ENCODE results near the gene STAT5B.

The STAT5B gene

DNA sequence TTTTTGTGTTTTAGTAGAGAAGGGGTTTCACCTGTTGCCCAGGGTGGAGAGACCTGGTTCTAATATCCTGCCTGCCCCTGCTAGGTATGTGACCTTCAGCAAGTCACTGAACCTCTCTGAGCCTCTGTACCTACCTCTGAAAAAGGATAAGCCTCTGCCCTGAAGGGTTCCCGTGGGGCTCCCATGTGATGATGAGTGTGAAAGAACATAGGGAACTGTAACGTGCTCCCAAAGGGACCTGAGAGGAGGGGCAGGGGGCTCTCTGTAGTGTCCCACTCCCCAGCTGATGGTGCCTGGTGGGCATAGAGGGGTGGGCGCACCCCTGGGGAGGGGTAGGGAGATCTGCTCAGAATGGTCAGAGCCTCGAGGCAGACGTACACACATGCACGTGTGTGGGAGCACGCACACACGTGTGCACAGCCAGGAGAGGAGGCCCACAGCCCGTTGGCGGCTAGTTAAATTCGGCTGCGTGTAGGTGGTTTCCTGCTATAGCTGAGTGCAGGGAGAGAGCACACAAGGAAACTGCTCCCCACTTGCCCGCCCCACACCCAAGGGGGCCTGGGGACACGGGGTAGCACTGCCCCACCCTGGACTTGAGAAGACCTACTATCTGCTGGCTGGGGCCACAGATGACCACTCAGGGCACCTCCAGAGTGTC lies 101.9 kb downstream of the STAT5B start:
- Histone ChIP-seq H3K4me2 (ENCODE audit: low read length) (no peak overlapping the region), H3K36me3 (ENCODE audit: insufficient read depth, low read length) (no peaks in the 10 kb centered on the region), H3K4me3 (ENCODE audit: low read length) (no peak overlapping the region), H3K9me3 (replicated peaks; ENCODE audit: low read length) (no peaks in the 10 kb centered on the region), H3K27me3 (ENCODE audit: control insufficient read depth, insufficient read depth, low read length) (peaks cover 56% of the 10 kb centered on the region), H3K4me1 (ENCODE audit: control insufficient read depth, insufficient read depth, low read length) (no peaks in the 10 kb centered on the region), H3K9ac (ENCODE audit: low read depth, low read length) (no peak overlapping the region)

DNA sequence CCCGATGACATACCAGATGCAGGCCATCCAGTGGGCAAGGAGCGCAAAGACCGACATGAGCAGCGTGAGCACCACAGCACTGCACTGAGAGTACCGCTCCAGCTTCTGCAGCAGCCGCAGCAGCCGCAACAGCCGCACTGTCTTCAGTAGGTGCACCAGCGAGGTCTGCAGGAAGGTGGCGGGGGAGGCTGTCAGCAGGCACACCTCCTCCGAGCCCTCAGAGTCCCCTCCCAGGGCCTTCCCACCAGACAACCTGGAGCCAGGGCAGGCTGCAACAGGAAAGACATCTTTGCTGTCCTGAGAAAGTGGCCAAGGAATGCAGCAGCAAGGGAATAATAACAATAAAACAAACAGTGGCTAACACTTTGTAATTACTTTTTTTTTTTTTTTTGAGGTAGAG lies 104.4 kb downstream of the STAT5B start:
- H3K4me1 ChIP-seq (ENCODE audit: control insufficient read depth, insufficient read depth, low read length) = no peaks in the 10 kb centered on the region
- no peak overlapping the region for H3K4me3 ChIP-seq (ENCODE audit: low read length)
- H3K9ac ChIP-seq (ENCODE audit: low read depth, low read length) = no peak overlapping the region
- no peak overlapping the region for H3K4me2 ChIP-seq (ENCODE audit: low read length)
- peaks cover 43% of the 10 kb centered on the region for H3K27me3 ChIP-seq (ENCODE audit: control insufficient read depth, insufficient read depth, low read length)
- no peaks in the 10 kb centered on the region for H3K9me3 ChIP-seq (replicated peaks; ENCODE audit: low read length)
- no peaks in the 10 kb centered on the region for H3K36me3 ChIP-seq (ENCODE audit: insufficient read depth, low read length)

DNA sequence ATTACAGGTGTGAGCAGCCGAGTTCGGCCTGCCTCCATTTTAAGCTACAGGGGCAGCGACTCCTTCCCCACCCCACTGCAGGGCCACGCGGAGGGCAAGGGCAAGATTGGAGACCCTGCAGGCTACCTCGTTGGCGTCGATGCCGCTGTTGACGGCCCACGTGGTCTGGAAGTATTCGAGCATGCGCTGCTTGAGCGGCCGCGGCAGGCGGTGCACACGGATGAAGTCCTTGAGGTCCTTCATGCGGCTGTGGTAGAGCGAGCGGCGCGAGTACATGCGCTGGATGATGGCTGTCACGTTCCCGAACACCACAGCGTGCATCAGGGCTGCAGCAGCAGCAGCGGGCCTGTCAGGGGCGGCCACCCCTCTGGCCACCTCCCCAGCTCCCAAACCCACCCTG lies 106.8 kb downstream of the STAT5B start:
- Histone ChIP-seq H3K9me3 (replicated peaks; ENCODE audit: low read length) (no peaks in the 10 kb centered on the region), H3K27me3 (ENCODE audit: control insufficient read depth, insufficient read depth, low read length) (peaks cover 32% of the 10 kb centered on the region), H3K4me3 (ENCODE audit: low read length) (no peak overlapping the region), H3K9ac (ENCODE audit: low read depth, low read length) (no peak overlapping the region), H3K36me3 (ENCODE audit: insufficient read depth, low read length) (no peaks in the 10 kb centered on the region), H3K4me2 (ENCODE audit: low read length) (no peak overlapping the region), H3K4me1 (ENCODE audit: control insufficient read depth, insufficient read depth, low read length) (no peaks in the 10 kb centered on the region)

GRCh38 chr17:42167807-42168206 lies 108.4 kb downstream of the STAT5B start:
- H3K4me3 ChIP-seq (ENCODE audit: low read length) = no peak overlapping the region
- H3K27me3 ChIP-seq (ENCODE audit: control insufficient read depth, insufficient read depth, low read length) = peaks cover 31% of the 10 kb centered on the region
- no peaks in the 10 kb centered on the region for H3K36me3 ChIP-seq (ENCODE audit: insufficient read depth, low read length)
- no peak overlapping the region for H3K9ac ChIP-seq (ENCODE audit: low read depth, low read length)
- H3K4me1 ChIP-seq (ENCODE audit: control insufficient read depth, insufficient read depth, low read length) = no peaks in the 10 kb centered on the region
- H3K4me2 ChIP-seq (ENCODE audit: low read length) = no peak overlapping the region
- no peaks in the 10 kb centered on the region for H3K9me3 ChIP-seq (replicated peaks; ENCODE audit: low read length)

- H3K27me3 ChIP-seq (ENCODE audit: control insufficient read depth, insufficient read depth, low read length) = peaks cover 17% of the 10 kb centered on the region
- no peak overlapping the region for H3K4me2 ChIP-seq (ENCODE audit: low read length)
- H3K4me1 ChIP-seq (ENCODE audit: control insufficient read depth, insufficient read depth, low read length) = no peaks in the 10 kb centered on the region
- no peak overlapping the region for H3K9ac ChIP-seq (ENCODE audit: low read depth, low read length)
- no peaks in the 10 kb centered on the region for H3K36me3 ChIP-seq (ENCODE audit: insufficient read depth, low read length)
- H3K4me3 ChIP-seq (ENCODE audit: low read length) = no peak overlapping the region
- no peaks in the 10 kb centered on the region for H3K9me3 ChIP-seq (replicated peaks; ENCODE audit: low read length)
Measured at GRCh38 chr17:42166196-42166763, 109.9 kb downstream of the STAT5B start.

GRCh38 chr17:42165751-42166150 lies 110.4 kb downstream of the STAT5B start:
- H3K4me1 ChIP-seq (ENCODE audit: control insufficient read depth, insufficient read depth, low read length) = no peaks in the 10 kb centered on the region
- H3K4me3 ChIP-seq (ENCODE audit: low read length) = no peak overlapping the region
- H3K9me3 ChIP-seq (replicated peaks; ENCODE audit: low read length) = no peaks in the 10 kb centered on the region
- peaks cover 12% of the 10 kb centered on the region for H3K27me3 ChIP-seq (ENCODE audit: control insufficient read depth, insufficient read depth, low read length)
- no peak overlapping the region for H3K4me2 ChIP-seq (ENCODE audit: low read length)
- no peaks in the 10 kb centered on the region for H3K36me3 ChIP-seq (ENCODE audit: insufficient read depth, low read length)
- H3K9ac ChIP-seq (ENCODE audit: low read depth, low read length) = no peak overlapping the region

- Histone ChIP-seq H3K4me1 (ENCODE audit: control insufficient read depth, insufficient read depth, low read length) (no peaks in the 10 kb centered on the region), H3K36me3 (ENCODE audit: insufficient read depth, low read length) (no peaks in the 10 kb centered on the region), H3K9me3 (replicated peaks; ENCODE audit: low read length) (no peaks in the 10 kb centered on the region), H3K9ac (ENCODE audit: low read depth, low read length) (no peak overlapping the region), H3K4me3 (ENCODE audit: low read length) (no peak overlapping the region), H3K27me3 (ENCODE audit: control insufficient read depth, insufficient read depth, low read length) (peaks cover 6% of the 10 kb centered on the region), H3K4me2 (ENCODE audit: low read length) (no peak overlapping the region)
Measured at GRCh38 chr17:42163696-42164407, 112.3 kb downstream of the STAT5B start.

GRCh38 chr17:42163113-42163512 lies 113.1 kb downstream of the STAT5B start:
- H3K4me1 ChIP-seq (ENCODE audit: control insufficient read depth, insufficient read depth, low read length) = no peaks in the 10 kb centered on the region
- H3K9ac ChIP-seq (ENCODE audit: low read depth, low read length) = no peak overlapping the region
- H3K4me2 ChIP-seq (ENCODE audit: low read length) = no peak overlapping the region
- H3K4me3 ChIP-seq (ENCODE audit: low read length) = no peak overlapping the region
- no peaks in the 10 kb centered on the region for H3K36me3 ChIP-seq (ENCODE audit: insufficient read depth, low read length)
- no peaks in the 10 kb centered on the region for H3K9me3 ChIP-seq (replicated peaks; ENCODE audit: low read length)
- peaks cover 6% of the 10 kb centered on the region for H3K27me3 ChIP-seq (ENCODE audit: control insufficient read depth, insufficient read depth, low read length)

- no peaks in the 10 kb centered on the region for H3K9me3 ChIP-seq (replicated peaks; ENCODE audit: low read length)
- H3K9ac ChIP-seq (ENCODE audit: low read depth, low read length) = no peak overlapping the region
- H3K36me3 ChIP-seq (ENCODE audit: insufficient read depth, low read length) = no peaks in the 10 kb centered on the region
- peaks cover under 1% of the 10 kb centered on the region for H3K4me1 ChIP-seq (ENCODE audit: control insufficient read depth, insufficient read depth, low read length)
- H3K27me3 ChIP-seq (ENCODE audit: control insufficient read depth, insufficient read depth, low read length) = no peaks in the 10 kb centered on the region
- no peak overlapping the region for H3K4me2 ChIP-seq (ENCODE audit: low read length)
- H3K4me3 ChIP-seq (ENCODE audit: low read length) = no peak overlapping the region
Measured at GRCh38 chr17:42160531-42160910, 115.7 kb downstream of the STAT5B start.

DNA sequence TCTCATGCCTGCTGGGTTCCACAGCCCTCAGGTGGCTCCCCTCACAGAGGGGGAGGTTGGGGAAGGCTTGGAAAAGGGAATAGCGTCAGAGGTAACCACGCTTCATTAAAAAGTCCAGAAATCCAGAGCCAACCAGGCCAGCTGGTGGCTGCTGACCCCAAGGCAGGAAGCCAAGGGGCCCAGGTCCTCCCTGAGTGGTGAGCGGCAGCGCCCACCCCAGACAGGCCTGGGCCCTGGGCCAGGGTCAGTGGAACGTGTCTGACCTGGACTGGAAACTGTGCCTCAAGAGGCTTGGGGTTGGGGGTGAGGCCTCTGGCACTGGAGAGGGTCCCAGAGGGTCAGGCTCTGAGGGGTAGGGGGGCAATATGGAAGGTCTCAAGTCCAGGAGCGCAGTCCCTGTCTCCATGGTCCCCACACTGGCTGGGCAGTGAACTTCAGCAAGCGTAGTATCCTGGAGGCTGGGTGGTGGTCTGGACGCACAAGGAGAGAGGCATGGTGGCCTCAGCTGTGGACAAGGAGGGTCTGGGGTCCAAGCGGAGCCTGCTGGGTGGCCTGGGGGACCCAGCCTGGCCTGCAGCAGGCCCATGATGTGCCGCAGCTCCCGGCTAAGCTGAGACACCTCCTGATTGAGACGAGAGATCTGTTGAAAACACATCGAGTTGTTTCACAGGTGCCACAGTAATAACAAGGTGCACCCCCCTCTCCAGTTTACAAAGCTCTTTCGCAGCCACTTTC lies 116.2 kb downstream of the STAT5B start:
- no peaks in the 10 kb centered on the region for H3K36me3 ChIP-seq (ENCODE audit: insufficient read depth, low read length)
- no peak overlapping the region for H3K9ac ChIP-seq (ENCODE audit: low read depth, low read length)
- no peak overlapping the region for H3K4me2 ChIP-seq (ENCODE audit: low read length)
- H3K4me1 ChIP-seq (ENCODE audit: control insufficient read depth, insufficient read depth, low read length) = peaks cover 3% of the 10 kb centered on the region
- no peaks in the 10 kb centered on the region for H3K9me3 ChIP-seq (replicated peaks; ENCODE audit: low read length)
- H3K27me3 ChIP-seq (ENCODE audit: control insufficient read depth, insufficient read depth, low read length) = no peaks in the 10 kb centered on the region
- no peak overlapping the region for H3K4me3 ChIP-seq (ENCODE audit: low read length)

GRCh38 chr17:42155614-42156045 lies 120.6 kb downstream of the STAT5B start:
- Histone ChIP-seq H3K4me1 (ENCODE audit: control insufficient read depth, insufficient read depth, low read length) (peaks cover 11% of the 10 kb centered on the region), H3K27me3 (ENCODE audit: control insufficient read depth, insufficient read depth, low read length) (no peaks in the 10 kb centered on the region), H3K4me2 (ENCODE audit: low read length) (peak overlapping the region; percentile 76), H3K36me3 (ENCODE audit: insufficient read depth, low read length) (peaks cover 3% of the 10 kb centered on the region), H3K4me3 (ENCODE audit: low read length) (peak overlapping the region; percentile 96), H3K9ac (ENCODE audit: low read depth, low read length) (peak overlapping the region; percentile 72), H3K9me3 (replicated peaks; ENCODE audit: low read length) (no peaks in the 10 kb centered on the region)

Measured in skeletal muscle satellite cell (primary cell).